ENCODE results near the gene SLC22A5. TPM values are rescaled to one million over a fixed set of nuclear protein-coding genes. Genes with fewer than 3 reads are reported as not detected.
A peak's percentile ranks its signal among the peaks of the same experiment; 100 is the strongest.

SLC22A5 gene
- total and polyA plus RNA-seq, 8 donors, result 5.5 to 13.1 (median 7.8) TPM

DNA sequence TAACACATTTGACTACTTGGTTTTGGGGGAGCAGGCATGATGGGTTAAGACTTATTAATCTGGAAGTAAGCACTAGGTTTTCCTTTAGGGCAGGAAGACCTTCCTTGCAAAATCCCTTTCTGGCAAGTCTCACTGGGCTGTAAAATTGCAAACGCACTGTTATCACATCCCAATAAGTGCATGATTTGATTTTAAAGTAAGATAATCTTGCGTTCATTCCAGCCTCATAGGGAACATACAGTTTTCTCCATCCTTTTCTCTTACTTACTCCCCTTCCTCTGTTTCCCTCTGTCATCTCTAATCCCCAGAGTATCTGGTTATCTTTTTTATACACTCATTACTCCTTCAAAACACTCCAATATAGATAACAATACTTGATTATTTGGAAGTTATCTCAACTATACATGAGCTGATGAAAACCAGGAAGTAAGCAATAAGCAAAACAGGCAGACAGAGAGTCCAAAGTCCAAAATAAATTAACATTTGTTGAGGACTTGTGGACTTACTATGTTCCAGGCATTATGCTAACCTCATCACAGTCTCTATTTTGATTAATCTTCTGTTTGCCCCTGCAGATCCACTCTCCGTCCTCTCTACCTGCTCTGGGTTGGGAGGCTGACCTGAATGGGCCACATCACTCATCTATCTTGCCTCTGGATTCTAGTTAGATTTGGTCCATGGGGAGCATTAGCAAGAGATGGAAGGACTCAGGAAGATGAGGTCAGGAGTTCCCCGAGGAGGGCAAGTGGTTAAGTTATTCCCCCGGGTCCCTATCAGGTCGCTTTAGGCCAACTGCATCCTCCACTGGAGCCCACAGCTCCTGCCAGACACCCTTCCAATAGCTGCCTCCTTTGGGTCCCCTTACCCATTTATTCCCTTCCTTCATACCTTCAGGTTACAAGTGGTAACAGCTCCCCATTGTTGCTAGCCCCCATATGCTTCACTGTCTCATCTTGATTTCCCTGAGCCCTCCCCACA, 60.2 kb downstream of the SLC22A5 start:
- peak in 1 of 4 donors; percentile 14 for ATAC-seq
- FAIRE-seq, result no peak
- Histone ChIP-seq H3K9me3 (no peaks in the 10 kb centered on the region), H3K27ac (peak overlapping the region in 2 of 4 donors; percentile 85 to 90), H3K36me3 (no peaks in the 10 kb centered on the region), H3K4me3 (no peak overlapping the region), H3K4me1 (peaks cover 34 to 54% (median 47%) of the 10 kb centered on the region in 3 donors), H3K27me3 (no peaks in the 10 kb centered on the region)
- DNase-seq, result peak in 1 of 6 donors; percentile 11
- TF ChIP-seq, protein P1, sequence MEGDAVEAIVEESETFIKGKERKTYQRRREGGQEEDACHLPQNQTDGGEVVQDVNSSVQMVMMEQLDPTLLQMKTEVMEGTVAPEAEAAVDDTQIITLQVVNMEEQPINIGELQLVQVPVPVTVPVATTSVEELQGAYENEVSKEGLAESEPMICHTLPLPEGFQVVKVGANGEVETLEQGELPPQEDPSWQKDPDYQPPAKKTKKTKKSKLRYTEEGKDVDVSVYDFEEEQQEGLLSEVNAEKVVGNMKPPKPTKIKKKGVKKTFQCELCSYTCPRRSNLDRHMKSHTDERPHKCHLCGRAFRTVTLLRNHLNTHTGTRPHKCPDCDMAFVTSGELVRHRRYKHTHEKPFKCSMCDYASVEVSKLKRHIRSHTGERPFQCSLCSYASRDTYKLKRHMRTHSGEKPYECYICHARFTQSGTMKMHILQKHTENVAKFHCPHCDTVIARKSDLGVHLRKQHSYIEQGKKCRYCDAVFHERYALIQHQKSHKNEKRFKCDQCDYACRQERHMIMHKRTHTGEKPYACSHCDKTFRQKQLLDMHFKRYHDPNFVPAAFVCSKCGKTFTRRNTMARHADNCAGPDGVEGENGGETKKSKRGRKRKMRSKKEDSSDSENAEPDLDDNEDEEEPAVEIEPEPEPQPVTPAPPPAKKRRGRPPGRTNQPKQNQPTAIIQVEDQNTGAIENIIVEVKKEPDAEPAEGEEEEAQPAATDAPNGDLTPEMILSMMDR (IDR thresholded peaks at IDR 0.05), result no peak
- 70 to 71% methylated on average over 6 of the region's 6 CpGs for WGBS, 2 donors
- intact Hi-C loops (cut with DNase I), result no loop called here

DNA sequence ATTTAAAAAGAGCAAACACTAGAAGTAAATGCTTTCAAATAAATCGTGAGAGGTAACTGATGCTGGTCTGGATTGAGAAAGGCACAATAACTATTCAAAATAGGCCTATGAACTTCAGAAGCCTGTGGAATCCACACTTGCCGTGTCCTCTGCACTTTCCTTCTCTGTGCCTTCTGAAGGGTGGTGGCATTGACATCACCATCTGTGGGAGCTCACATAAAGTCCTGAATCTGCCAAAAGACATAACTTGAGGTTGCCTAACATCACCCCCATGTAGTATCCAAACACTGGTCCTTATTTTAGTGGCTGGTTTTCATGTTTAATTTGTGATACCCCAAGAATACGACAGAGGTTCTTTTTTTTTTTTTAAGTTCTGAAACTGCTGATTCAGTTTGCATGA, 61.2 kb downstream of the SLC22A5 start:
- FAIRE-seq (no peak), DNase-seq (no peak), ATAC-seq (no peak)
- Histone ChIP-seq H3K27ac (no peak overlapping the region), H3K36me3 (no peaks in the 10 kb centered on the region), H3K4me1 (peaks cover 34 to 48% (median 44%) of the 10 kb centered on the region in 3 donors), H3K27me3 (no peaks in the 10 kb centered on the region), H3K4me3 (no peak overlapping the region), H3K9me3 (no peaks in the 10 kb centered on the region)
- TF ChIP-seq, protein P1 (IDR thresholded peaks at IDR 0.05), result no peak
- intact Hi-C loops (cut with DNase I), result no loop called here
- WGBS, 2 donors, result 84 to 86% methylated on average over 3 of the region's 3 CpGs

DNA sequence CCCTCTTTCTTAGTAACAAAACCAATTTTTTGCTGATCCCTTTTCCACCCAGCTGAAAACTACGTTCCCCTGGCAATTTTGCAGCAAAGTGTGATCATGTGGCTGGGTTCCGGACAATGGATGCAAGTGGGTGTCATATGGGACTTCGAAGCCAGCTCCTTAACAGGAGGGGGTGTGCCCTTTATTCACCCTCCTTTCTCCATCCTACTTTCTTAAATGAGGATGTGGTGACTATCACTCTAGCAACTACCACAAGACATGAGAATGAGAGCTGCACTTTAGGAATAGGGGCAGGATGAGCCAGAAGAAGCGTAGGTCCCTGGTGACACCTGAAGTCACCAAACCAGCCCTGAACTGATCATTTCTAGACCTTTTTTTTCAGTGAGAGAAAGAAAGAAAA, 62.1 kb downstream of the SLC22A5 start:
- FAIRE-seq (no peak), DNase-seq (no peak), ATAC-seq (no peak)
- 89 to 95% methylated on average over 4 of the region's 4 CpGs for WGBS, 2 donors
- Histone ChIP-seq H3K9me3 (no peaks in the 10 kb centered on the region), H3K4me1 (peaks cover 32 to 39% (median 35%) of the 10 kb centered on the region in 3 donors), H3K4me3 (no peak overlapping the region), H3K36me3 (no peaks in the 10 kb centered on the region), H3K27me3 (no peaks in the 10 kb centered on the region), H3K27ac (no peak overlapping the region)
- intact Hi-C loops (cut with DNase I), result no loop called here
- TF ChIP-seq, protein P1 (IDR thresholded peaks at IDR 0.05), result no peak

DNA sequence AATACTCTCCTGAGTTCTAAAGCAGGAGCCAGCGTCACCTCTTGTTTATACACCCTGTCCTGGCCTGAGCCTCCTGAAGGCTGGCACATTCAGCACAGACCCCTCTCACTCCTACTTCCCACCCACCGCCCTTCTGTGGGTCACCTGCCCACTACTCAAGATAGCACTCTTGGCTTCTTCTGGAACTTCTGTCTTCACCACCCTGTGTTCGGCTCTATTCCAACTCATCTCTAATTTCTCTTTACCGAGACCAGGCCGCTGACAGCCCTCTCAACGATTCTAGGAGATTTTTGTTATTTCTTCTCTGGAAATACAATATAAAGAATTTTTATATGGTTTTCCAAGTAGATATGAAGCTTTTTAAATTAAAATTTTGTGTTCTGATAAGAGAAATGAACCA, 63.6 kb downstream of the SLC22A5 start:
- TF ChIP-seq, protein P1 (IDR thresholded peaks at IDR 0.05), result no peak
- no peaks in the 10 kb centered on the region for H3K9me3 ChIP-seq
- no peak overlapping the region for H3K4me3 ChIP-seq
- H3K36me3 ChIP-seq, result no peaks in the 10 kb centered on the region
- no peak overlapping the region for H3K27ac ChIP-seq
- H3K27me3 ChIP-seq, result no peaks in the 10 kb centered on the region
- 95 to 96% methylated on average over 6 of the region's 6 CpGs for WGBS, 2 donors
- FAIRE-seq (no peak), ATAC-seq (no peak), DNase-seq (no peak)
- intact Hi-C loops (cut with DNase I), result no loop called here
- peaks cover 17 to 32% (median 24%) of the 10 kb centered on the region in 3 donors for H3K4me1 ChIP-seq
